WERI-Rb-1 (cell line): ENCODE measurements around the gene KLF3.

Experiments used
- DNase-seq: peaks from one replicate; pipeline ENCODE4 v3.0.0-alpha.2; 2020
- H3K27ac ChIP-seq: fragments of 250-450 bp; sonication (Bioruptor Pico); 2 replicates; pipeline ENCODE4 v1.5.1; 2020; ENCODE audit warnings: mild to moderate bottlenecking, moderate library complexity
- H3K27me3 ChIP-seq: fragments of 250-450 bp; sonication (Bioruptor Pico); 2 replicates; pipeline ENCODE4 v1.5.1; 2021; ENCODE audit warnings: mild to moderate bottlenecking, low read depth, moderate library complexity; ENCODE audit not compliant: insufficient read depth, severe bottlenecking
- H3K36me3 ChIP-seq: fragments of 250-450 bp; sonication (Bioruptor Pico); 2 replicates; pipeline ENCODE4 v1.5.1; 2020; ENCODE audit warnings: mild to moderate bottlenecking, moderate library complexity
- H3K4me3 ChIP-seq: 2 replicates; pipeline ENCODE4 v1.5.1; 2011; ENCODE audit warnings: low read depth, mild to moderate bottlenecking, control low read depth, low read length
- H3K9me3 ChIP-seq: fragments of 250-450 bp; sonication (Bioruptor Pico); 2 replicates; pipeline ENCODE4 v1.5.1; 2021; ENCODE audit warnings: mild to moderate bottlenecking, moderate library complexity; ENCODE audit not compliant: severe bottlenecking
- CTCF ChIP-seq: IDR thresholded peaks from 2 replicates; pipeline ENCODE4 v1.5.1; 2011; ENCODE audit warnings: low read depth, mild to moderate bottlenecking, control low read depth, inconsistent platforms, low read length

Gene KLF3

GRCh38 chr4:38684271-38684670 lies 20.3 kb downstream of the KLF3 start:
- Histone ChIP-seq H3K36me3 (peaks cover 49% of the 10 kb centered on the region), H3K27ac (no peak overlapping the region), H3K4me3 (no peak overlapping the region), H3K27me3 (no peaks in the 10 kb centered on the region), H3K9me3 (no peaks in the 10 kb centered on the region)
- DNase-seq, result no peak
- TF ChIP-seq CTCF, result no peak

GRCh38 chr4:38684951-38685844 lies 21.2 kb downstream of the KLF3 start:
- DNase-seq, result no peak
- Histone ChIP-seq H3K27ac (no peak overlapping the region), H3K36me3 (peaks cover 57% of the 10 kb centered on the region), H3K9me3 (no peaks in the 10 kb centered on the region), H3K27me3 (no peaks in the 10 kb centered on the region), H3K4me3 (no peak overlapping the region)
- TF ChIP-seq CTCF, result no peak

- no peaks in the 10 kb centered on the region for H3K27me3 ChIP-seq
- no peak overlapping the region for H3K4me3 ChIP-seq
- no peaks in the 10 kb centered on the region for H3K9me3 ChIP-seq
- no peak for DNase-seq
- no peak overlapping the region for H3K27ac ChIP-seq
- H3K36me3 ChIP-seq, result peaks cover 53% of the 10 kb centered on the region
- no peak for TF ChIP-seq CTCF
These were observed 22.7 kb downstream of the KLF3 start for GRCh38 chr4:38686682-38687081.

- Histone ChIP-seq H3K9me3 (no peaks in the 10 kb centered on the region), H3K27ac (no peak overlapping the region), H3K36me3 (peaks cover 46% of the 10 kb centered on the region), H3K4me3 (no peak overlapping the region), H3K27me3 (no peaks in the 10 kb centered on the region)
- no peak for DNase-seq
- no peak for TF ChIP-seq CTCF
These were observed 23.6 kb downstream of the KLF3 start for GRCh38 chr4:38687571-38688011.

GRCh38 chr4:38688676-38689355 lies 24.8 kb downstream of the KLF3 start:
- TF ChIP-seq CTCF, result no peak
- peaks cover 44% of the 10 kb centered on the region for H3K36me3 ChIP-seq
- H3K27me3 ChIP-seq, result no peaks in the 10 kb centered on the region
- no peaks in the 10 kb centered on the region for H3K9me3 ChIP-seq
- H3K27ac ChIP-seq, result no peak overlapping the region
- no peak overlapping the region for H3K4me3 ChIP-seq
- DNase-seq, result no peak
